ENCODE measurements around the gene SLAMF6. TPM values are rescaled to one million over a fixed set of nuclear protein-coding genes. Genes with fewer than 3 reads are reported as not detected.

Gene SLAMF6
- total RNA-seq, 1 experiment from 2014 or later = not detected

Other genes with a start within 250 kb of the SLAMF6 start
- gene PEX19, start 238.1 kb downstream of the SLAMF6 start, total RNA-seq (2014; rRNA removed; shearing (Covaris generic)) = 60.1 and 97.2 TPM in 2 replicates
- gene COPA, start 180.0 kb downstream of the SLAMF6 start, total RNA-seq (2014; rRNA removed; shearing (Covaris generic)) = 144 and 227 TPM in 2 replicates
- gene NCSTN, start 179.9 kb downstream of the SLAMF6 start, total RNA-seq (2014; rRNA removed; shearing (Covaris generic)) = 91.8 and 135 TPM in 2 replicates
- gene NHLH1, start 156.2 kb downstream of the SLAMF6 start, total RNA-seq (2014; rRNA removed; shearing (Covaris generic)) = not detected in 2 replicates
- 0.27 and 0.34 TPM in 2 replicates for gene VANGL2, start 122.7 kb downstream of the SLAMF6 start, total RNA-seq (2014; rRNA removed; shearing (Covaris generic))
- not detected in 2 replicates for gene CD84, start 56.2 kb upstream of the SLAMF6 start, total RNA-seq (2014; rRNA removed; shearing (Covaris generic))
- not detected in 2 replicates for gene SLAMF1, start 123.8 kb upstream of the SLAMF6 start, total RNA-seq (2014; rRNA removed; shearing (Covaris generic))
- gene CD48, start 188.6 kb upstream of the SLAMF6 start, total RNA-seq (2014; rRNA removed; shearing (Covaris generic)) = 0.05 TPM in 1 of 2 replicates, not detected in the other
- 3.9 and 7.8 TPM in 2 replicates for gene SLAMF7, start 216.0 kb upstream of the SLAMF6 start, total RNA-seq (2014; rRNA removed; shearing (Covaris generic))